Adrenal gland (tissue), 12 donors: ENCODE results near the gene ENTPD8. TPM values are rescaled to one million over a fixed set of nuclear protein-coding genes. Genes with fewer than 3 reads are reported as not detected.
"Not testable (repeated sequence)": the region's sequence is repeated elsewhere in the genome, so short reads cannot be mapped to it uniquely, and the experiment has no call there.

Experiments used
- DNase-seq, 7 donors: peaks; one replicate each; pipeline ENCODE4 v3.0.0-alpha.2; 2019 to 2020
- H3K27ac ChIP-seq, 5 donors: fragments of 200-600 bp; sonication (generic) in 4 of 5; 1 replicate in 3 of 5; 2 replicates in 2 of 5; pipeline versions ENCODE4 v1.5.1 to v1.8.0; 2016 to 2020; ENCODE audit warnings: mild to moderate bottlenecking in 1 of 5
- H3K27me3 ChIP-seq: fragments of 200-600 bp; 2 replicates; pipeline ENCODE4 v1.8.0; 2021
- H3K36me3 ChIP-seq, 2 donors: fragments of 200-600 bp; replicated peaks in 1 of 2; 1 replicate in 1 of 2; 2 replicates in 1 of 2; pipeline versions ENCODE4 v1.5.1 to v1.8.0; 2018 to 2022
- H3K4me1 ChIP-seq, 2 donors: fragments of 200-600 bp; replicated peaks in 1 of 2; 1 replicate in 1 of 2; 2 replicates in 1 of 2; pipeline versions ENCODE4 v1.5.1 to v1.8.0; 2018 to 2021
- H3K4me3 ChIP-seq, 4 donors: fragments of 200-600 bp; sonication (generic) in 3 of 4; one replicate each; pipeline ENCODE4 v1.5.1; 2016 to 2018
- H3K9me3 ChIP-seq, 3 donors: fragments of 200-600 bp; sonication (generic) in 1 of 3; replicated peaks in 1 of 3; 1 replicate in 2 of 3; 2 replicates in 1 of 3; pipeline versions ENCODE4 v1.5.1 to v1.8.0; 2016 to 2021
- POLR2A ChIP-seq, 2 donors: fragments of 450-650 bp; IDR thresholded peaks; one replicate each; pipeline ENCODE4 v1.6.1; 2017; ENCODE audit warnings: antibody characterized with exemption in 2 of 2, mild to moderate bottlenecking in 2 of 2, moderate library complexity in 1 of 2
- WGBS, 4 donors: extraction: QIAGEN DNeasy Blood & Tissue Kit in 2 of 4; methylation state at CpG; one replicate each; pipeline versions ENCODE4 v1.1.5 to v1.1.7; 2013 to 2017; 5-methylcytosine and 5-hydroxymethylcytosine counted together
- intact Hi-C, 2 donors: fragments of 100-400 bp; cut with DNase I; formaldehyde crosslinking; loops; one replicate each; pipeline versions ENCODE4 v1.14.1 to v1.15.0; 2022 to 2023
- polyA plus RNA-seq, 3 donors: library from polyadenylated mRNA; stranded (reverse); fragments of 200-250 nt in 2 of 3; fragments of 350-450 nt in 1 of 3; fragmentation: Illumina TruSeq in 1 of 3; extraction: RNeasy Lipid Tissue Mini Kit (QIAGEN cat#74804) in 1 of 3; gene quantifications; one replicate each; pipeline ENCODE4 v1.2.3, GENCODE V29; 2013 to 2014
- total RNA-seq, 9 donors: library from RNA; depleted of rRNA in 4 of 9; stranded (reverse); fragments of >200 nt in 4 of 9; fragments of 120-200 nt in 1 of 9; fragmentation: NEBNext Ultra II Directional in 1 of 9; extraction: Animal tissue kit (Norgen Biotek cat#: 25700) in 1 of 9; gene quantifications; one replicate each; pipeline versions ENCODE4 v1.1.0 to v1.2.4, GENCODE V29; 2013 to 2023
- TF ChIP-seq, protein P1 (sequence below), 6 experiments: fragments of 450-650 bp in 4 of 6; fragments of 200-600 bp in 2 of 6; sonication (generic) in 1 of 6; IDR thresholded peaks; 1 replicate in 5 of 6; 2 replicates in 1 of 6; pipeline versions ENCODE4 v1.5.1 to v1.8.0; 2016 to 2021; ENCODE audit warnings: antibody characterized with exemption in 6 of 6, mild to moderate bottlenecking in 2 of 6, moderate library complexity in 1 of 6
- donor health status: healthy with polysubstance abuse.
- donor health status: Bipolar disorder and iron deficiency.
- donor health status: DM: yes; HTN: yes; CAD: no.
- donor health status: DM: no; HTN: no; CAD: no.
- donor health status: DM: no; HTN: no; CAD: no.
- donor health status: DM: yes; HTN: yes; CAD: no.

Gene ENTPD8
- total and polyA plus RNA-seq, 12 donors = 0.14 to 0.20 (median 0.17) TPM; not detected in 6

DNA sequence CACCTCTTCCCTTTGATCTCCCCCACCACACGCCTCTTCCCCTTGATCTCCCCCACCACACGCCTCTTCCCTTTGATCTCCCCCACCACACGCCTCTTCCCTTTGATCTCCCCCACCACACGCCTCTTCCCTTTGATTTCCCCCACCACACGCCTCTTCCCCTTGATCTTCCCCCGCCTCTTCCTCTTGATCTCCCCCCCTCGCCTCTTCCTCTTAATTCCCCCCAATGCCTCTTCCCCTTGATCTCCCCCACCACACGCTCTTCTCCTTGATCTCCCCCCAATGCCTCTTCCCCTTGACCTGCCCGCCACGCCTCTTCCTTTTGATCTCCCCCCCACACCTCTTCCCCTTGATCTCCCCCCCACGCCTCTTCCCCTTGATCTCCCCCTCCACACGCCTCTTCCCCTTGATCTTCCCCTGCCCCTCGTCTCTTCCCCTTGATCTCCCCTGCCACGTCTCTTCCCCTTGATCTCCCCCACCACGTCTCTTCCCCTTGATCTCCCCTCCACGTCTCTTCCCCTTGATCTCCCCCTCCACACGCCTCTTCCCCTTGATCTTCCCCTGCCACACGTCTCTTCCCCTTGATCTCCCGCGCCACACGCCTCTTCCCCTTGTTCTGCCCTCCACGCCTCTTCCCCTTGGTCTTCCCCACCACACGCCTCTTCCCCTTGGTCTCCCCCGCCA is 9.5 kb upstream of the ENTPD8 start:
- DNase-seq = peak in 1 of 7 donors; percentile 10
- H3K27ac ChIP-seq, intact Hi-C loops, H3K36me3 ChIP-seq, H3K9me3 ChIP-seq, H3K27me3 ChIP-seq, H3K4me3 ChIP-seq: not testable (repeated sequence)
- H3K4me1 ChIP-seq = peaks cover 10 to 15% of the 10 kb centered on the region in 2 donors
- 81 to 91% (median 88%) methylated on average over 11 to 22 of the region's 24 CpGs for WGBS, 4 donors

DNA sequence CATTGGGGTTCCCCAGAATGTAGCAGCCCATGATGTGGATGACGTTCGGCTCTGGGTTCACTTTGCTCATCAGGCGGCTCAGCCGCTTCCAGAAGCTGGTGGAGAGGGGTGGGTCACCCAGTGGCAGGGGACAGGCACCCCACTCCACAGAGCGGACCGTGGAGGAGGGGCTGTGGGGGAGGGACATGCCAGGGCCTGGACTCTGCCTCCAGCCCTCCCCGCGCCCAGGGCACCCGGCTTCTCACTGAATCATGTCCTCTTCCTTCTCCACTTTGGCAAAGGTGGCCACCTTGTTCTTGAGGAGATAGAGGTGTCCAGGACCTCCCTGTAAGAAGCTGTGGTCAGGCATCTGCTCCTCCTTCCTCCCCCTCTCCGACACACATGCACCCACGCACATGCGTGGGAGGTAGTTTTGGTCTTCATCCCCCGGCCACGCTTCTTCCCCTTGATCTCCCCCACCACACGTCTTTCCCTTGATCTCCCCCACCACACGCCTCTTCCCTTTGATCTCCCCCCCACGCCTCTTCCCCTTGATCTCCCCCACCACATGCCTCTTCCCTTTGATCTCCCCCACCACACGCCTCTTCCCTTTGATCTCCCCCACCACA is 8.9 kb upstream of the ENTPD8 start:
- no peak overlapping the region for H3K4me3 ChIP-seq
- WGBS, 4 donors = 89 to 92% (median 90%) methylated on average over 18 of the region's 18 CpGs
- peaks cover 0 to 8% of the 10 kb centered on the region in 2 donors for H3K36me3 ChIP-seq
- H3K9me3 ChIP-seq = no peaks in the 10 kb centered on the region
- H3K27me3 ChIP-seq = no peaks in the 10 kb centered on the region
- peaks cover 8 to 9% of the 10 kb centered on the region in 2 donors for H3K4me1 ChIP-seq
- no peak overlapping the region for H3K27ac ChIP-seq
- TF ChIP-seq POLR2A (IDR thresholded peaks at IDR 0.05) = no peak
- TF ChIP-seq, protein P1, sequence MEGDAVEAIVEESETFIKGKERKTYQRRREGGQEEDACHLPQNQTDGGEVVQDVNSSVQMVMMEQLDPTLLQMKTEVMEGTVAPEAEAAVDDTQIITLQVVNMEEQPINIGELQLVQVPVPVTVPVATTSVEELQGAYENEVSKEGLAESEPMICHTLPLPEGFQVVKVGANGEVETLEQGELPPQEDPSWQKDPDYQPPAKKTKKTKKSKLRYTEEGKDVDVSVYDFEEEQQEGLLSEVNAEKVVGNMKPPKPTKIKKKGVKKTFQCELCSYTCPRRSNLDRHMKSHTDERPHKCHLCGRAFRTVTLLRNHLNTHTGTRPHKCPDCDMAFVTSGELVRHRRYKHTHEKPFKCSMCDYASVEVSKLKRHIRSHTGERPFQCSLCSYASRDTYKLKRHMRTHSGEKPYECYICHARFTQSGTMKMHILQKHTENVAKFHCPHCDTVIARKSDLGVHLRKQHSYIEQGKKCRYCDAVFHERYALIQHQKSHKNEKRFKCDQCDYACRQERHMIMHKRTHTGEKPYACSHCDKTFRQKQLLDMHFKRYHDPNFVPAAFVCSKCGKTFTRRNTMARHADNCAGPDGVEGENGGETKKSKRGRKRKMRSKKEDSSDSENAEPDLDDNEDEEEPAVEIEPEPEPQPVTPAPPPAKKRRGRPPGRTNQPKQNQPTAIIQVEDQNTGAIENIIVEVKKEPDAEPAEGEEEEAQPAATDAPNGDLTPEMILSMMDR (IDR thresholded peaks at IDR 0.05) = no peak
- intact Hi-C loops = no loop called here
- no peak for DNase-seq

DNA sequence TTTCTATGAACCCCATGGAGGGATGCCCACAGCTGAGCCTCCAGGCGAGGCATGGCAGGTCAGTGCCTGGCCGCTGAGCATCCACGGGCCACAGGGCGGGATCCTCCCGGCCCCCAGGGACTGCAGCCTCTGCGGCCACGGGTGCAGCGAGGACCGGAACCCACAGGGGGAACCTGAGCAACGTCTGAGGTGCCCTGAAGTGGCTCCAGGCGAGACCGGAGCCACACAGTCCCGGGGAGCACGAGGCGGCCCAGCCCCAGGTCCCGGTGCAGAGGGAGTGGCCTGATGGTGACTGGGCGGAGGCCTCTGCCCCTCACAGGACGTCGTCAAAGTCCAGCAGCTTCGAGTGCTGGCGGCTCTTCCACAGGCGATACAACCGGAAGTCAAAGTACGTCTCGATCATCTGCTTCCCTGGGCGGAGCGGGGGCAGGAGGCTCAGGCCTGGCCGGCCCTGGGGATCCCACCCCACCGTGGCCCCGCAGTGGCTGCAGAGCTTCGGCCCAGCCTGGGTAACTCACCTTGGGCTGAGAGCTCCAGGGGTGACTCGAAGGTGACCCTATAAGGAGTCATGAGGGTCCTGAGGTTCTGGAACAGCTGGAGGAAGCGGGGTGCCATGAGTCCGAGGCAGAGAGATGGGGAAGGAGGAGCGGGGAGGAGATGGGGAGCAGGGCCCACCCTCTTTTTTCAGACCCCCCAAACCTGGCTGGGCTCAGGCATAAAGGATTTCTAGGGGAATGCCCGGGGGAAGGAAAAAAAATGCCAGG is 8.1 kb upstream of the ENTPD8 start:
- no peak overlapping the region for H3K27ac ChIP-seq
- H3K4me1 ChIP-seq = peaks cover under 1 to 1% of the 10 kb centered on the region in 2 donors
- WGBS, 4 donors = 91 to 98% (median 94%) methylated on average over 8 to 36 of the region's 36 CpGs
- H3K27me3 ChIP-seq = no peaks in the 10 kb centered on the region
- peak in 1 of 7 donors; percentile 13 for DNase-seq
- no peak overlapping the region for H3K4me3 ChIP-seq
- H3K9me3 ChIP-seq = no peaks in the 10 kb centered on the region
- intact Hi-C loops = no loop called here
- no peak for TF ChIP-seq POLR2A (IDR thresholded peaks at IDR 0.05)
- TF ChIP-seq, protein P1 (IDR thresholded peaks at IDR 0.05) = no peak
- peaks cover 0 to 8% of the 10 kb centered on the region in 2 donors for H3K36me3 ChIP-seq

DNA sequence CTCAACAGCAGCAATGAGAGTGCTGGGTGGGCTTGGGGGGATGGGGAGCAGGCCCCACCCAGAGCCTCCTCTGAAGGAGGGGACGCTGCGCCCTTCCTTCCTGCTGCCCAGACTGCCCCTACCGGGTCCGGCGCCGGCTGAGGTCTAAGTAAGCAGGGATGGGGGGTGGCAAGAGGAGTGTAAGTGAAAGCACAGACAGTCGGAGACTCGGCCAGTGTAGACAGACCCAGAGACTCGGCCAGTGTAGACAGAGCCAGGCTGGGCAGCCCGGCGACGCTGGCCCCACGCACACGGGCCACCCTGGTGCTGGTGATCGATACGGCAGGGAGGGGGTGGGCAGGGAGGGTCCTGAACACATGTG is 7.4 kb upstream of the ENTPD8 start:
- TF ChIP-seq POLR2A (IDR thresholded peaks at IDR 0.05) = no peak
- TF ChIP-seq, protein P1 (IDR thresholded peaks at IDR 0.05) = no peak
- intact Hi-C loops = no loop called here
- Histone ChIP-seq H3K4me3 (no peak overlapping the region), H3K9me3 (no peaks in the 10 kb centered on the region), H3K27ac (no peak overlapping the region), H3K27me3 (no peaks in the 10 kb centered on the region), H3K36me3 (peaks cover 0 to 8% of the 10 kb centered on the region in 2 donors), H3K4me1 (no peaks in the 10 kb centered on the region)
- 88 to 91% (median 88%) methylated on average over 15 to 16 of the region's 16 CpGs; no CpG with 5 or more reads in 1 of the 4 donors for WGBS, 4 donors
- no peak for DNase-seq
